Uterus (tissue), 2 donors: Measurements from ENCODE around the gene KRT75.

Source experiments
- CTCF ChIP-seq, 4 experiments: fragments of 200-600 bp in 2 of 4; fragments of 450-650 bp in 2 of 4; sonication (generic) in 2 of 4; IDR thresholded peaks; one replicate each; pipeline ENCODE4 v1.5.1; 2016 to 2019; ENCODE audit warnings: antibody characterized with exemption in 4 of 4, mild to moderate bottlenecking in 2 of 4, moderate library complexity in 1 of 4
- POLR2A ChIP-seq, 2 donors: fragments of 450-650 bp; IDR thresholded peaks; one replicate each; pipeline ENCODE4 v1.6.1; 2016; ENCODE audit warnings: antibody characterized with exemption in 2 of 2, mild to moderate bottlenecking in 1 of 2, moderate library complexity in 1 of 2

- TF ChIP-seq CTCF (IDR thresholded peaks at IDR 0.05) (no peak), POLR2A (IDR thresholded peaks at IDR 0.05) (no peak)
These were observed 580 bp downstream of the KRT75 start for GRCh38 chr12:52433501-52434080.
